Measurements from ENCODE around the gene PNPT1.

Gene PNPT1

DNA sequence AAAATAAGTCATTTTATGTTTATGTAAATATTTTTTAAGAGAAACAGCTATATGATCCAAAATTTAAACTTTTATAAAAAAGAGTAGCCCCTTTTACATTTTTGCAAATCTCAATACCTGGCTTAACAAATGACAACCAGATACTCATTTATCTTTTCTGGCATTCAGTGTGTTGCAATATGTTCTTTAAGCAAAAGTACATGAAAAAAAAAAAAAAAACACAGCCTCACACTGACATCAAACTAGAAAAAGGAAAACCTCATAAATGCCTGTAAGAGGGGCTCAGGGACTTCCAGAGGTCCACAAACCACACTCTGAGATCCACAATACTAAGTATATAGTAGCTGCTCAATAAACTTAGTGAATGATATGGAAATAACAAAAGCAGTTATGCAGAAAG is 98.1 kb downstream of the PNPT1 start:
- DNase-seq = no peak

DNA sequence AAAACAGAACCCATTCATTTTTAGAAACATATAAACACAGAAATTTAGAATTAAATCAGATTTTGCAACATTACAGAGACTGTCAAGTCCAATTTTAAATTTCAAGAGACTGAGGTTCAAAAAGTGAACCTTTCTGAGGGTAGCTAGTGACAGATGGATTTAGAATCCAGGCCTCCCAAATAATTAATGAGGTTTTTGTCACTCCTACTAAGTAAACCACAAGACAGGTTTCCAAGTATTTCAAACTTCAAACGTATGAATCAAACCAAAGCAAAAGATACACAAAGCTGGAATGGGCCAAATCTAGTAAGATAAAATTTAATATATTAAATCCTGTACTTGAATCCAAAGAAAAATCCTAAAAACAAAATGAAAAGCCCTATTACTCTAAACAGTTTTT is 101.5 kb downstream of the PNPT1 start:
- DNase-seq = no peak

DNA sequence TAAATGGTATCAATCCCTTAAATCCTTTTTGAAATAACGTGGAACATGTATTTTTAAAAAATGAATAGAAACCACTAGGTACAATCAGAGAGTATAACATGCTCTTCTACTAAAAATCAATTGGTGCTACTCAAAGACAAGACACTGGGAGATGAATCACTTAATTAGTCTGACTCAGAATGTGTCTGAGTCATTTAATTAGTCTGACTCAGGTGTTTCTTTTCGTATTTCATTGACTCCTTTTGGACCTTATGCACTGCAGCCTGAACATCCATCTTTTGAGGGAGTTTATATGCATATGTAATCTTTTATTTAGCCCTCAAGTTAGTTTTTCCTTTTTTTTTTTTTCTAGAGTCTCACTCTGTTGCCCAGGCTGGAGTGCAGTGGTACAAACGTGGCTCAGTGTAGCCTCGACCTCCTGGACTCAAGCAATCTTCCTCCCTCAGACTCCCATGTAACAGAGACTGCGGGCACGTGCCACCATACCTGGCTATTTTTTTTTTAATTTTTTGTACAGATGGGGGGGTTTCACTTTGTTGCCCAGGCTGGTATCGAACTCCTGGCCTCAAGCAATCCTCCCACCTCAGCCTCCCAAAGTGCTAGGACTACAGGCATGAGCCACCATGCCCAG is 102.7 kb downstream of the PNPT1 start:
- DNase-seq = no peak

DNA sequence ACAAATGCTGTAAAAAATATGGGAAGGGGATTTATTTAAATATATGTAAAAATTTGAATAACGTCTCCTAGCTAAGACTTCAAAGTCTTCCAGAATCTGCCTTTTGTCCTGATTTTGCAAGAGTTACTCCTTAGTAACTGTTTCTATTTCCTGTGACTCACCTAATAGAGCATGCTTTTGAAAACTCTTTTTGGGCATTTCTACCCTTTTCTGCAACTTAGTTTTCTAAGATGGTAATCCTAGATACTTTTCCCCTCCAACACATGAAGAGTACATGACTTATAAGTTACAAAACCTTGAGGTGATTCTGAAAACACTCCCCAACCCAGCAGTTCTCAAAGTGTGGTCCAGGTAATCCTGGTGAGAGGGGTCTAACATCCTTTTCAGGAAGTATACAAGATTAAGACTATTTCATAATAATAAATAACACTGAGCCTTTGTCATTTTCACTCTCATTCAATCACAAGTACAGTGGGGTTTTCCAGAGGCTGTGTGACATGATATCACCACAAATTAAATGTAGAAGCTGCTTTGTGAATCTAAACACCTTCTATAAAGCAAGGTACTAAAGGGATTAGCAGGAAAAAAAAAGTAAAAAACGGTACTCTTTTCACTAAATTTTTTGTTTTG is 108.1 kb downstream of the PNPT1 start:
- DNase-seq = no peak

Data from SHP77 treated with DMSO at 0.1 percent for 48 hours (cell line).